Right lung (tissue), 10 donors: ENCODE results near the gene C15orf62. TPM values are rescaled to one million over a fixed set of nuclear protein-coding genes. Genes with fewer than 3 reads are reported as not detected.

Experiments
- DNase-seq, 2 donors: peaks; one replicate each; pipeline ENCODE4 v3.0.0-alpha.2; 2013
- long read RNA-seq, 8 donors: transcript quantifications; one replicate each; lab custom pipeline, GENCODE V29; 2026
- polyA plus RNA-seq, 5 donors: library from polyadenylated mRNA; unstranded; fragments of 120-200 nt; gene quantifications; one replicate each; pipeline versions ENCODE4 v1.2.1 to v1.2.3, GENCODE V29; 2013; ENCODE audit warnings: inconsistent platforms in 1 of 5, low replicate concordance in 1 of 5; ENCODE audit not compliant: insufficient read length in 5 of 5, insufficient read depth in 1 of 5

Gene C15orf62
- polyA plus RNA-seq = 1 to 10 TPM; 2.6 to 4.6 (median 3.8) TPM
- long read RNA-seq, donor 1, partial matches to known transcripts = 0 of 4 reads
- long read RNA-seq, donor 1, other reads (novel, unspliced or antisense) = 0 of 4 reads
- long read RNA-seq, donor 2, partial matches to known transcripts = 0 of 2 reads
- long read RNA-seq, donor 2, other reads (novel, unspliced or antisense) = 0 of 2 reads
- long read RNA-seq, donor 3, transcript C15orf62-201 (1 exons, 2,370 nt) = major isoform, 8 of 8 reads
- long read RNA-seq, donor 3, partial matches to known transcripts = 0 of 8 reads
- long read RNA-seq, donor 3, other reads (novel, unspliced or antisense) = 0 of 8 reads
- long read RNA-seq, donor 4, transcript C15orf62-201 (1 exons, 2,370 nt) = major isoform, 6 of 27 reads
- long read RNA-seq, donor 4, partial matches to known transcripts = 10 of 27 reads
- long read RNA-seq, donor 4, other reads (novel, unspliced or antisense) = 11 of 27 reads
- long read RNA-seq, donor 5, transcript C15orf62-201 (1 exons, 2,370 nt) = major isoform, 7 of 7 reads
- long read RNA-seq, donor 5, partial matches to known transcripts = 0 of 7 reads
- long read RNA-seq, donor 5, other reads (novel, unspliced or antisense) = 0 of 7 reads
- long read RNA-seq, donor 6, partial matches to known transcripts = 0 of 3 reads
- long read RNA-seq, donor 6, other reads (novel, unspliced or antisense) = 0 of 3 reads
- long read RNA-seq, donor 7, partial matches to known transcripts = 0 of 3 reads
- long read RNA-seq, donor 7, other reads (novel, unspliced or antisense) = 0 of 3 reads
- long read RNA-seq, donor 8 = 0 reads

GRCh38 chr15:40769274-40770146 lies at the start of gene C15orf62:
Gene C15orf62 (plus strand): TSS chr15:40769980. CDS start chr15:40770496, 516 bp downstream.
- no peak for DNase-seq

DNA sequence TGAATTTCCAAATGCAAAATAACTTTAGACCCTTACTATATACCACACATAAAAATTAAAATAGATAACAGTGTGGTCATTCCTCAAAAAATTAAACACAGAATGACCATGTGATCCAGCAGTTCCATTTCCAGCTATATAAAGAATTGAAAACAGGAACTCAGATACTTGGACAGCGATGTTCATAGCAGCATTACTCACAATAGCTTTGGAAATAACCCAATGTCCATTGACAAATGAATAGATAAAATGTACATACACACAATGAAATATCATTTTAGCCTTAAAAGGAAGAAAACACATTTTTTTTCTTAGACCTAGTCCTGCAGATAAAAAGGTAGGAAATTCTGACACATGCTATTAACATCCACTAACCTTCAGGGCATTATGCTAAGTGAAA lies 48.1 kb upstream of the C15orf62 start:
- DNase-seq = no peak

DNA sequence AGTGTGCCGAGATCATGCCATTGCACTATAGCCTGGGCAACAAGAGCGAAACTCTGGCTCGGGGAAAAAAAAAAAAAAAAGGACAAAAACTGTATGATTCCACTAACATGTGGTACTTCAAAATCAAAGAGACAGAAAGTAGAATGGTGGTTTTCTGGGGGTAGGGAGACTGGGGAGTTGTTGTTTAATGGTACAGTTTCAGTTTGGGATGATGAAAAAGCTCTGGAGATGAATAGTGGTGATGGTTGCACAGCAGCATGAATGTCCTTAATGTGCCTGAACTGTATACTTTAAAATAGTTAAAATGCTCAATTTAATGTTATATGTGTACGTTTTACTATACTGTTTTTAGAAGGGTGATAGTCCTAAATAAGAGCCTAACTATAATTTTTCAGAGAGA lies 47.4 kb upstream of the C15orf62 start:
- DNase-seq = no peak

- no peak for DNase-seq
Observed at GRCh38 chr15:40722934-40723333, 46.8 kb upstream of the C15orf62 start.

DNA sequence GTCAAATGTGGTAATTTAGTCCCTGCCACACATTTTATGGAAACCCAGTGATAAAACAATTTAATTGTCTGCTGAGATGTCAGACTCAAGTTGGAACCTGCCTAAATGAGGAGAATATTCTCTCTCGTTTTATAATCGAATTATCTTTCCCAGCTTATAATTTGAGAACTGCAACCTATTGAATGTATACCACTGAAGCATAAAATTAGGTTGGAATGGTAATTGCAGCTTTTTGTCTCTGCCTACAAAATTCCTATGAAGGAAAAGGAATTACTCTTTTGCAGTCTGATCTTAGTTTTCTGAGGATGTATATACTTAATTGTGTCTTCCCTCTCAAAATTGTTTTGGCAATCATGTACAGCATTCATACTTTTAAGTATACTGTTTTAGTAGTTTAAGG lies 45.9 kb upstream of the C15orf62 start:
- DNase-seq = no peak

DNA sequence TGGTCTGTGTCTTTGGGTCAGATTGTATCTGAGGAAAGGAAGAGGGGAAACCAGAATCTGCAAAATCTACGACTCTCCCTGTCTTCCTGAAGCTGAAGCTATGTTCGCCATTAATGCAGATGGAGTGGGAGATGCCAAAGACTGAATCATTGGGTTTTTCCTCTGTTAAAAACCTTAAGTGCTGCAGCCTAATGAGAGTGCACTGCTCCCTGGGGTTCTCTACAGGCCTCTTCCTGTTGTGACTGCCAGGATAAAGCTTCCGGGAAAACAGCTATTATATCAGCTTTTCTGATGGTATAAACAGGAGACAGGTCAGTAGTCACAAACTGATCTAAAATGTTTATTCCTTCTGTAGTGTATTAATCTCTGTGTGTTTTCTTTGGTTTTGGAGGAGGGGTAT lies 38.7 kb upstream of the C15orf62 start:
- DNase-seq = no peak

- DNase-seq = no peak
Observed at GRCh38 chr15:40736575-40736974, 33.2 kb upstream of the C15orf62 start.

DNA sequence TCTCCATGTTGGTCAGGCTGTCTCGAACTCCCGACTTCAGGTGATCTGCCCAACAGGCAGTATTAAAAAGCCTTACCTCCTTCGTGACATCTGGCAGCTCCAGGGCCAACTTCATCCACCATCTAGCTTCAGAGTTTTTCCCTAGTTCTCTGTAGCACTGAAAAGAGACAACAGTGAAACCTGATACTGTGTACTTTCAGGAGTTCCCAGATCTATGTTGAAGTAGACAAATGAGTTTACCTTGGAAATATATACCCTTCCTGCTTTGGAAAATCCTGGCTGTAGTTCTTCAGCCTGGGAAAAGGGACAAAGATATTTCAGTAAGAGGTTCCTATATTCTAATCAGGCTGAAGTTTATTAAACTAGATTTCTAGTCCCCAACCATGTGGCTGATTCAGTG lies 32.7 kb upstream of the C15orf62 start:
- no peak for DNase-seq

DNA sequence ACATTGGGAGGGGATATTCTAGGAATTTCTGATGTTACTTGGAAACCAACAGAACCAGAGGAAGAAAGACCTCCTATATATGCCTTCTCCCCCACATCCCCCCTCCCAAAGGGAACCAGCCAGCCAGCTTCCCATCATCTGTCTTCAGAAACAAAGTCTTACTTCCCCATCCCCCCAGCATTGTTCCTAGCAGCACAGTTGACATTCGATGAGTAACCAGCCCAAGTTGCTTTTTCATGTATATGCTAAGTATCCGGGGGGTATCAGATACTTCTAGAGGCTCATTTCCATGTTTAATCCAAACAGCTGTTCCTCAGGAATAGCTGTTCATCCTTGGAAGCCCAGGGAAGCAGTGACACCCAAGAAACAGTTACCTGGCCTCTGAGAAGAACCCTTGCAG lies 30.7 kb upstream of the C15orf62 start:
- DNase-seq = no peak

DNA sequence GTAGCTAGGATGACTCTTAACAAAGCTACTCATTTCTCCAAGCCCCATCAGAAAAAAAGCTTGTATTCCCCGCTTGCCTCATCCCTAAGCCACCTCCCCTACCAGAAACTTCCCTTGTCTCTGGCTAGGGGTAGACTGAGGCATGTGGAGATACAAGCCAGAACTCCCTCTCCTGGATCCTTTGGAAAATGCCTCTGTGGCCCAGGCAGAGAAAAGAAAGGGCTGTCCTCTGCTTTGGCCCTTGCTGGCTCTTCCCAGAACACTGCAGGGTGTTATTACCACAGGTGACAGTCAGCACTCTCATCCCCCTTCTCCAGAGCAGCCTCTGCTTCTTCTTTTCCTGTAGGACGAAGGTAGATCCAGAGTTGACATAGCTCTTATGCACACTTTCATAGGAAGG lies 29.9 kb upstream of the C15orf62 start:
- no peak for DNase-seq

GRCh38 chr15:40743485-40743901 lies 26.3 kb upstream of the C15orf62 start:
- no peak for DNase-seq

- no peak for DNase-seq
Observed at GRCh38 chr15:40743921-40744814, 25.6 kb upstream of the C15orf62 start.

DNA sequence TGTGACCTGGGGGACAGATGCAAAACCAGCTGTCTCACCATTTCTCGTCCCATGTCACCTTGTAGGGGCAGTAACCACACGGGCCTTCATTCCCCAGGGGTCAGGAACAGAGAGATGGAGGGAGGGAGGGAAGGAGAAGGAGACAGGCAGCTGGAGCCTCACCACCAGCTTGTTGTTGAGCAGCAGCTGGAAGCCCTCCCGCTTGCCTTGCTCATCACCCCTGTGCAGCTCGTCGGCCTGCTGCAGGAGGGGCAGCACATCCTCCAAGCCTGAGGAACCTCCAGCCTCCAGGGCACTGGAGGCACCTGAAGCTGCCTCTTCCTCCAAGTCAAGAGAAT lies 25.0 kb upstream of the C15orf62 start:
- no peak for DNase-seq

DNA sequence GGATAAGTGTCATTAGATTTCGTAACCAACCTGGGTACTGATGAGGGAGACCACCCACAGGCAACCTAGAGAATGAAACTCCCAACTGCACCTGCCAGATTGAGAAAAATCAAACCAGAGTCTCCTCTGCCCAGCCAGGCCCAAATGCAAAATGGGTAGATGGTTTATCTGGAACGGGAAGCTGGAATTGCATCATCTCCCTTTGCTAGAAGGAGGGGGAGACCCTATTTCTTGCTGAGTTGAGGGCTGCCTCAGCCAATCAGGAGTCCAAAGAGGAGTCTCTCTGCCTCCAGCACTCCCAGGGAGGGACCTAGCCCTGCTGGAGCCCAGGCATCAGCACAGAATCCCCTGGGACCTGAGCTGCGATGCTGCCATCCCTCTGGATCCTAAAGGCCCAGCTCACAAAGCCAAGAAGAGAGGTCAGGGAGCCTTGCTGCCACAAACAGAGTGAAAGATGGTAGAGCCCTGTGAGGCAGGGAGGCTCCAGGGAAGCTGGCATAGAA lies 22.8 kb upstream of the C15orf62 start:
- DNase-seq = no peak

DNA sequence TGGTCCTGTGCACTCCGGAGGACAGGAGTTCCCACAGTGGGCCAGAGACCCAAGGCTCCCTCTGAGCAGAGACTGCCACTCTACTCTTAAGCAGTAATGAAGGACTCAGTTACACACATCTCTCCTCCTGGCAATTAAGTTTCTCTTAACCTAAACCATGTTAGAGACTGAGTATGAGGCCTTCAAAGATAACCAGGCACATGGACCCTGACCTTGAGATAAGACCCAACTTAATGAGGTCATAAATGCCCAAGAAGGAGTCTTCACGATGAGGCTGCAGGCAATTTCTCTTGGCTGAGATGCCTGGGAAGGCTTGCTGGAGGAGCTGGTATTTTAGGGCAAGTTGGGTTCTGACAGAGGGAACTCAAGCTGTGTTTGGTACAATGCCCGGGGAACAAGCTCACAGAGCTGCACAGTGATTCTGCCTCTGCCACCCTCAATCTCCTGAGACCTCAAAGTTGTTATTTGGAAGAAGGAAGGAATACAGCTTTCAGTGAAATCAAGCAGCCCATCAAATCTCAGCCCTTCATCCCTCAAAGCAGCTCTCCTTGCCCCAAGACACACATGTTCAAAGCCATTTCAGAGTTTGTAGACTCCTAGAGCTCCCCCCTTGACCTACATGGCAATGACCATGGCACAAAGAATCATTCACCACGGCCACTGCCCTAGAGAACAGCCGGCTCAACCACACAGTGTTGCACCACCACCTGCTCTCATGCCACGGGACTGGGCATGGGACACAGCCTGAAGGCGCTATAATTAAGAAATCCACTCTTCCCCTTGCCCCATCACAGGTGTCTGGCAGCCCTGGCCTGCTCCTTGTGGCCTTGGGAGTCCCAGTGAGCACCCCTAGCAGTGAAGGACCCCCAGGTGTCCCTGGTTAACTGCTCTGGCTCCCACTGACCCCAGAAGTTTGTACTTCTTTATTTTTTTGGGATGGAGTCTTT lies 21.8 kb upstream of the C15orf62 start:
- no peak for DNase-seq

DNA sequence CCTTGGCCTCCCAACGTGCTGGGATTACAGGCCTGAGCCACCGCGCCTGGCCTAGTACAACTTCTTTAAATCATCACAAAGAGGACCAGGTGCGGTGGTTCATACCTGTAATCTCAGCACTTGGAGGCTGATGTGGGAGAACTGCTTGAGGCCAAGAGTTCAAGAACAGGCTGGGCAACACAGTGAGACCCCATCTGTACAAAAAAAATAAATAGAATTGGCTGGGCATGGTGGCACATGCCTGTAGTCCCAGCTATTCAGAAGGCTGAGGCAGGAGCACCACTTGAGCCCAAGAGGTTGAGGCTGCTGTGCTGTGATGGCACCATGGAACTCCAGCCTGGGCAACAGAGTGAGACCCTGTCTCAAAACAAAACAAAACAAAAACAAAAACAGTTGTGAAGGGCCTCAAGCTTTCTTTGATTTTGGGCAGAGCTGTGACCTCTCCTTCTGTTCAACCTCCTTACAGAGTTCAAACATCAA lies 20.6 kb upstream of the C15orf62 start:
- no peak for DNase-seq

DNA sequence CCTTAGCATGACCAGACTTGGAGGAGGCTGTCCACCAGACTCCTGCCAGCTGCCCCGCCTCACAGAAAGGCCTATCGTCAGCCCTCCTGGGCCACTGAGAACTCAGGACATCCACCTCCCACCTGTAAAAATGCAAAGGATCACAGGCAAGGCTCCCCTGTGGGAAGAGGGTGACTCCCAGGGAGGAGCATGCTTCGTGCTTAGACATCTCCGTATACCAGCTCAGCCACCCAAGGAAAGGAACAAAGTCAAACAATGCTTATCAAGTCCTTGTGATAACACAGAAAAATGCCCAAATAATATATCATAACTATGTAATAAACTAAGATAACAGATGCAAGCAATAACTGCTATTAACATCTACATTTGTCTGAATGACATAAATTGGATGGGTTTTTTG lies 18.9 kb upstream of the C15orf62 start:
- DNase-seq = no peak

DNA sequence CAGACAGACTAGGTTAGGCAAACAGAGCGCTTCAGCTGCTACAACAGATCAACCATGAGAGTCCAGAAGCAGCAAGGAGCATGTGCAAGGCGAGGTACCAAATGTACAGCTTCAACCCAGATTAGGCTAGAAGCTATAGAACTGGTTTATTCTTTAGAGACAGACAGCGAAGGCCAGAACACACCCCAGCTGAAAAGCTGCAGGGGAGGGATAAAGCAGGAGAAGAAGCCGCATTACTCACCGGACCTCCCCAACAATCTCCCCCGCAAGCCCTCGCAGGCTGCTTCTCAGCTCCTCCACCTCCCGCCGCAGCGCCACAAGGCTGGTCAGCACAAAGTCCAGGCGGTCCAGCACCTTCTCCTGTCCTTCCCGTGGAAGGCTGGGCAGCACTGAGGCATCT lies 18.0 kb upstream of the C15orf62 start:
- DNase-seq = no peak

DNA sequence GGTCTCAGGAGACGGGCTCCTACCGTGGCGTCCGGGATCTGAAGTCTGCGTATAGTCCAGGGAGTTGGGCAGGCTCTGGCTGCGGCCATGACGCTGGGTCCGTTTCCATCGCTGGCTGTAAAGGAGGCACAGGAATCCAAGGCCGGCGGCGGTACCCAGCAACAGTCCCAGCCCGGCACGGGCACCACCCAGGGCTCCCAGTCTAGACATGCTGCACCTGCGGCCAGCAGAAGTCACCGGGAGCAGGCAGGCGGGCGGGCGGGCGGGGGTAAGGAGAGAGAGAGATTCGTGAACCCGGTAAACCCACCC lies 15.3 kb upstream of the C15orf62 start:
- no peak for DNase-seq
